Fibroblast of the aortic adventitia (primary cell): ENCODE data around the gene DDA1. TPM values are rescaled to one million over a fixed set of nuclear protein-coding genes. Genes with fewer than 3 reads are reported as not detected.

ENCODE experiments used
- DNase-seq: peaks from one replicate; pipeline ENCODE4 v3.0.0-alpha.2; 2010; ENCODE audit warnings: low read depth
- H3K4me3 ChIP-seq: 2 replicates; pipeline ENCODE4 v1.5.1; 2011; ENCODE audit warnings: low read depth, mild to moderate bottlenecking, control low read depth, low read length, moderate library complexity
- CTCF ChIP-seq: IDR thresholded peaks from 2 replicates; pipeline ENCODE4 v1.5.1; 2011; ENCODE audit warnings: mild to moderate bottlenecking, low read length, control low read depth, inconsistent platforms; ENCODE audit not compliant: insufficient read depth
- total RNA-seq: library from RNA; depleted of rRNA; stranded (reverse); fragments of >200 nt; gene quantifications from 2 replicates; pipeline ENCODE4 v1.2.3, GENCODE V29; 2012; ENCODE audit warnings: low replicate concordance

The DDA1 gene
- total RNA-seq: 2.9 and 20.2 TPM in 2 replicates

- TF ChIP-seq CTCF: no peak
Observed at GRCh38 chr19:17309198-17309964, at the start of gene DDA1. Gene DDA1, plus strand, starts transcription at chr19:17309563. Its CDS starts 92 bp downstream, at chr19:17309655.

GRCh38 chr19:17259934-17260333, 49.4 kb upstream of the DDA1 start:
- no peak for TF ChIP-seq CTCF

More at GRCh38 chr19:17309198-17309964, at the start of gene DDA1:
- H3K4me3 ChIP-seq: peak within 1 kb of the TSS; percentile 92
- peak; percentile 100 for DNase-seq

GRCh38 chr19:17260842-17261325, 48.5 kb upstream of the DDA1 start:
- no peak overlapping the region for H3K4me3 ChIP-seq
- peak; percentile 75 for DNase-seq
- TF ChIP-seq CTCF: peak; percentile 92

More at GRCh38 chr19:17259934-17260333, 49.4 kb upstream of the DDA1 start:
- H3K4me3 ChIP-seq: no peak overlapping the region
- DNase-seq: no peak

- no peak for TF ChIP-seq CTCF
- DNase-seq: no peak
- no peak overlapping the region for H3K4me3 ChIP-seq
Observed at GRCh38 chr19:17262557-17262956, 46.8 kb upstream of the DDA1 start.

GRCh38 chr19:17263712-17264640, 45.4 kb upstream of the DDA1 start:
- no peak for TF ChIP-seq CTCF
- DNase-seq: no peak
- H3K4me3 ChIP-seq: no peak overlapping the region

- no peak within 1 kb of the TSS for H3K4me3 ChIP-seq
- no peak for TF ChIP-seq CTCF
- DNase-seq: no peak
Observed at GRCh38 chr19:17264641-17264979, 44.8 kb upstream of the DDA1 start, which contains the start of gene USHBP1. Gene USHBP1, minus strand, starts transcription at chr19:17264745. Its CDS starts 446 bp downstream, at chr19:17264299.
